ENCODE measurements around the gene ANKRD61. TPM values are rescaled to one million over a fixed set of nuclear protein-coding genes. Genes with fewer than 3 reads are reported as not detected.
A peak's percentile ranks its signal among the peaks of the same experiment; 100 is the strongest.

The ANKRD61 gene
- total RNA-seq, 4 donors from 2014 or later = 0.44 to 1.3 TPM; not detected in 2

Small RNA genes within 50 kb of the gene (small RNA-seq; reads per million reads assigned to genes)
- gene RF00019 (0.49 reads per million), gene RNU6-218P (not detected), gene SNORA80D (2.2 reads per million, percentile 43 among the genes with 10 or more reads in this experiment)

Other genes starting within 250 kb of the ANKRD61 start
- gene RNF216, start 249.7 kb upstream of the ANKRD61 start, total RNA-seq = 10 to 100 TPM; 28.0 to 36.4 (median 31.9) TPM
- gene OCM, start 150.6 kb upstream of the ANKRD61 start, total RNA-seq = not detected
- 10 to 100 TPM; 47.8 to 71.1 (median 58.0) TPM for gene CCZ1, start 132.6 kb upstream of the ANKRD61 start, total RNA-seq
- gene RSPH10B, start 60.7 kb upstream of the ANKRD61 start, total RNA-seq = not detected
- gene PMS2, start 22.3 kb upstream of the ANKRD61 start, total RNA-seq = 10 to 100 TPM in 3 of 4 donors, 1 to 10 TPM in 1; 8.2 to 14.5 (median 12.3) TPM
- 10 to 100 TPM; 14.4 to 59.0 (median 21.2) TPM for gene AIMP2, start 22.1 kb upstream of the ANKRD61 start, total RNA-seq
- gene EIF2AK1, start 27.8 kb downstream of the ANKRD61 start, total RNA-seq = 100 to 1,000 TPM; 111 to 280 (median 160) TPM
- 1 to 10 TPM; 5.1 to 8.6 (median 6.6) TPM for gene USP42, start 73.6 kb downstream of the ANKRD61 start, total RNA-seq
- 10 to 100 TPM; 23.6 to 84.0 (median 34.8) TPM for gene CYTH3, start 241.2 kb downstream of the ANKRD61 start, total RNA-seq

All from subcutaneous adipose tissue (tissue), 4 donors.